Amygdala (tissue), 56 donors: Measurements from ENCODE around the gene PDE2A.

Experiments used
- DNase-seq, 56 donors: peaks; one replicate each; lab custom pipeline; 2025; lab: John Stamatoyannopoulos, UW

PDE2A gene

DNA sequence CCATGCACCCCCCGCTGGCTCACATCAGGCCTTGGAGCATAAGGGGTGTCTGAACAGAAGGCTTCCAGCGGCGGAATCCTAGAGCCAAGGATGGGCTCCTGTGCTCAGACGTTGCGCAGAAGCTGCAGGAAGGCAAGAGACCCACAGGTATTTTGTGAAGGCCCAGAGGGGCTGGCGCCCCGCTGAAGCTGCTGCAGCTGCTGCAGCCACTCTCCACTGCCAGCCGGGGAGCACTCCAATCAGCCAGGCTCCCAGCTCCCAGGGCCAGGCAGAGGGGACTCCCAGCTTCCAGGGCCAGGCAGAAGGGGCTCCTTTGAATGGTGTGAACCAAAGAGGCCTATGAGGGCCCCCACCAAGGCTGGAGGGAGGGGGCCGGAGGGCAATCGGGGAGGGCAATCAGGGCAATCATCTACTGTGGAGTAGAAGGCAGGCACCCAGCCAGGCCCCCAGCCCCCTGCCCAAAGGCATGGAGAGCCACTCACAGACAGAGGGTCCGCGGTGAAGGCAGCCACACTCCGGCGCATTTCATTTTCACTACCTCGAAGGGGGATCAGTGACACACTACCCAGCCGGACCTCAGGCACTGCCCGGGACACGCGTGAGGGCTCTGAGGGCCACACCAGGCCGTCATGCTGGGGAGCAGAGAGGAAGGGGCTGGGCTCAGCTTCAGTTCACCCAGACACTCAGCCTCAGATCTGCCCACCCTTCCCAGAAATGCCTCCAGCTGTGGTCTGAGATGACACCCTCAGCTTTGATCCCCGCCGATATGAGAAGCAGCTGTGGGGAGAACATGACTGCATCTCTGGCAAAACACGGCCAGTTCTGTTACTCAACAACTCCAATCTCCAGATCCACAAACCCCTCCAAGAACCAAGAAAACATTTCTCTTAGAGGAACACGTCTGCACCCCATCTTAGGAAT is 11.6 kb upstream of the PDE2A start:
- DNase-seq, result no peak

DNA sequence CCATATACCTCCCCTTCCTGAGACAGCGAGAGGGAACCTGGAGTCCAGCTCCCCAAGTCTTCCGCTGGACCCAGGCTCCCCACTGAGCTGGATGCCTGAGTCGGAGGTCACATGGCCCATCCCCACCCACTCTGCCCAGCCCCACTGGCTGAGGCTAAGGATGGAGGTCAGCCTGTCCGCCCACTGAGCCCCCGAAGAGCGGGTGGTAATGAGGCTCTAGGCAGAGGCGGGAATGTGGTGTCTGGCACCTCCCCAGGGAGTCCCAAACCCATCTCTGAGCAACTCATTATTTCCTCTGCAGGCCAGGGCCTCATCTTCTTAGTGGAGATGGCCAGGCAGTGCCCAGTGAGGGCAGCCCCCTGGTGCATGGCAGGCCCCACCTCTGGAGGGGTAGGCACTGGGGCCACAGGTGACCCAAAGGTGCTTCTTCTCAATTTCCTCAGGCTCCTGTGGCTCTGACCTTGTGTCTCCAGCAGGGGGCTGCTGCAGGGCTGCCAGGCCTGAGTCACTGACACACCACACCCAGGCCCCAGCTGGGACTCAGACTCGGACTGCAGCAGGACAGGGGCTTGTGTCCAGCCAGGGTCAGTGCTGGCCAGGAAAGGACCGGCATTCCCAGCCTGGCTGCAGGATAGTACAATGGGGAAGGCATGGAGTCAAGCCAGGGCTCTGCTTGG is 10.2 kb upstream of the PDE2A start:
- DNase-seq, result peak in 4 of 56 donors; percentile 8 to 42 (median 30)

DNA sequence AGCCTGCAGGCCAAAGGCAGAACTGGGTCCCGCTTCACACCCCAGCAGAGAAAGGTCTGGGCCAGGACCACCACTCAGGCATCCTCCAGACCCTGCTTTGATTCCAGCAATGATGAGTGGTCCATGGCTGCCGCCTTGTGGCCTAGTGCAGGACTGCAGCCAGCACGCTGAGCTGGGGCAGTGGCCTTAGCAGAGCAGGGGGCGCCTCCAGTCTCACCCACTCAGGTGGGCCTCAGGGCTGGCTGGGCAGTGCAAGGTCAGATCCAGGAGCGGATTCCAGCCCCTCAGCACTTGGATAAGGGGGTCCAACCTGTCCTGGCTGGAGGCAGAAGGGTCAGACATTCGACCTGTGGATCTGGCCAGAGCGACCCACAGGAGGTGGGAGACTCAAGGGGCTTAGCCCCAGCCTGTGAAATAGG is 9.6 kb upstream of the PDE2A start:
- peak in 40 of 56 donors; percentile 13 to 84 (median 38) for DNase-seq

DNA sequence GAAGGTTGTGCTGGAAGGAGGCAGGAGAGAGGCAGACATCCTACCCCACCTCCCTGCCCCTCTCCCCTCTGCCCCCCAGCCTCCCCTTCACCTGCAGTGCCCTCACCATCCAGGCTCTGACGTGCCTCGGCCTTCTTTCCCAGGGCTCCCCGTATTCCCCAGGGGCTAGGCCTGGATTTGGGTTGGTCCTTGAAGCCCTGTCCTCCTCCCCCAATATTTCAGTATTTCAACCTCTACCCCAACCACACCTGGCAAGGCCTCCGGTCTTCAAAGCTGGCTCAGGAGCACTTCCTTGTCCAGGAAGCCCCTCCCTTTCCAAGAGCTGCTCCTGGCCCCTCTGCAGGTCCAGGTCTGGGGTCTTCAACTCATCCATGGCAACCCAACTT is 8.6 kb upstream of the PDE2A start:
- DNase-seq, result no peak

DNA sequence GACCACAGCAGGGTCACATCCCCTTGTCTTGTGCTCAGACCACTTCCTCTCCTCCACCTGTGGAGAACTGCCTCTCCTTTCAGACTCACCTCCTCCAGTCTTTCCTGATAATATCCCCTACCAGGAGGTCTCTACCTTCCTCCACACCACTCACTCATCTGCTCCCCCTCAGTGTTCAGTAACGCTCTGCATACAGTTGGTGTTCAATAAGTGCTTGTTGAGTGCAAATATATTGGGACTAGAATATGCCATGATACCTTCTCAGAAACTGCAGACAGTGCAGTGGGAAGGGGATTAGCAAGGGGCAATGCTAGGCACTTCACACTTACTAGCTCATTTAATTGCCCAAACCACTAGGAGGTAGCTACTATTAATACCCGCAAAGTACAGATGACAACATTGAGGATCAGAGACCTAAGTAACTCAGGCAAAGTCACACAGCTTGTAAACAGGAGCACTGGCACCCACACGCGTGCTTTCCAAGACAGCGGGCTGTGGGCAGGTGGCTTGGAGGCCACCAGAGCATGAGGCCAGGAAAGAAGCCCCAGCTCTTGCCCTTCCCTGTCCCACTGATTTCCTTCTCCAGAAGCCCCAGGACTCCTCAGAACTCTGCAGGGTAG is 8.1 kb upstream of the PDE2A start:
- no peak for DNase-seq

DNA sequence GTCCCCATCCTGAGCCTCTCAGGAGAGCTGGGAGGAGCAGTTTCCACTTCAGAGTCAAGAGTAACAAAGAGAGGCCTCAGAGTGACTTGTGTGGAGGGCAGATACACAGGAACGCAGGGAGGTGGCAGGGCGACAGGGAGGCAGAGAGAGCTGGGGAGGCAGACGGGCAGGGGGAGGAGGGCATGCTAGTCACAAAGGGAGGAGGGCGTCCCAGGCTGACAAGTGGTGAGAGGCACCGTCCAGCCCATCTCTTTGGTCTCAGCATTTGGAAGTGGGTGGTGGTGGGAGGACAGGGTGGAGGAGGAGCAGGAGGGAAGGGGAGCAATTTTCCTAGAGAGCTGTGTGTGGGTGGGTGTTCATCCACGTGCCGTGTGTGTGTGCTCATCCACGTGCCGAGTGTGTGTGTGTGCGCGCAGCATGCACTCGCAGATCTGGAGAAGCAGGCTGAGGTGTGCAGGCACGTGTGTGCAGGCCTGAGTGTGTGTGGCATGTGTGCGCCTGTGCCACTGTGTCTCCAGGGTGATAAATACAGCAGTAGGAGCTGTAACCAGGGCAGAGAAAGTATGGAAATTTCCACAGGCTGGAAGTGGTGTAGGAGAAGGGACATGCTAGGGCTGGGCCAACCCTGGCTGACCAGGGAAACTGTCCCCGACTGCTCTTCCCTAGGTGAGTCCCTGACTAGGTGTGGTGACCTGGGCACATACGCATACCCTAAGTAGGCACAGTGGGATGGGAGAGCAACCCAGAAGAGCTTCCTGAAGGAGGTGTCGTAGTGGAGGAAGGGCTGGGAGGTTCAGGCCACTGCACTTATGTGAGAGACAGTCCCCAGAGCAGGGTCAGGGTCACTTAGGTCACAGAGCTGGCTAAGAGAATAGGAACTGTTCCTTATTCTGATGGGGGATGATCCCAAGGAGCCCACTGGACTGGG is 7.3 kb upstream of the PDE2A start:
- peak in 28 of 56 donors; percentile 17 to 77 (median 45) for DNase-seq

DNA sequence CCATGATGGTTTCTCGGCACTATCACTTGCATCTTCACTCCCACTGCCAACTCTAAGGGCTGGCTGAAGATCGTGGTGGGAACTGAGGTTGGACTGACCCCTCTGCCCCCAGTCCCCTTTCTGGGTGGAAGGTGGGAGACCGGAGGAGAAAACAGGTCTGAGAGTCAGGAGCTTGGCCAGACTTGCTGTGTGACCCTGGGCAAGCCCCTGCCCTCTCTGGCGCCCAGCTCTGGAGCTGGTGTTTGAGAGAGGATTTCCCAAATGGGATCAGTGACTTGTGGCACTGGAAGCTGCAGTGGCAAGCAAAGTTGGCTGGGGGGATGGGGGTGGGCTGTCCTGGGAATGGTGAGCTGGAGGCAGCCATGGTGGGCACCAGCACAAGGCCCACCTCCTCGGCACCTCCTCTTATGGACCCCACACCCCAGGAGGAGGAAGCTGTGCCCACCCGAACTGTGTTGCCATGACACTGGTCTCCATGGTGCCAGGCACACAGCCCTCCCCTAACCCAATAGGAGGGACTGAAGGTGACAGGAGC is 6.5 kb upstream of the PDE2A start:
- DNase-seq, result peak in 1 of 56 donors; percentile 46

DNA sequence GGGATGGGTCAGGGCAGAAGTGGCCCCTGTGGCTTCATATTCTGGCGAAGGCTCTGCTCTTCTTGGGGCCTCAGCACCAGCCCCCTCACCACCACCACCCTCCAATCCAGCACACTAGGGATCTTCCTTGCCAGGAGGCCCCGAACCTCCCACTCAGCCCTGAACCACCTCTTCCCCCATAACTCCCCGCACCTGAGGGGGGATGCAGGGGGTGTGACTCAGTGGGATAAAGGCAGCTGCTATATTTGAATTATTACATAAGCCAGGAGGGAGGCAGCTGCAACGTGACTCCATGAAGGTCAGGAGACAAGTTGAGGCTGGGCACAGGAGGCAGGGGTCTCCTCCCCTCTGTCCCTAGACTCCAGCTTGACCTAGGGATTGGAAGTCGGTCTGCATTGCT is 5.6 kb upstream of the PDE2A start:
- no peak for DNase-seq

DNA sequence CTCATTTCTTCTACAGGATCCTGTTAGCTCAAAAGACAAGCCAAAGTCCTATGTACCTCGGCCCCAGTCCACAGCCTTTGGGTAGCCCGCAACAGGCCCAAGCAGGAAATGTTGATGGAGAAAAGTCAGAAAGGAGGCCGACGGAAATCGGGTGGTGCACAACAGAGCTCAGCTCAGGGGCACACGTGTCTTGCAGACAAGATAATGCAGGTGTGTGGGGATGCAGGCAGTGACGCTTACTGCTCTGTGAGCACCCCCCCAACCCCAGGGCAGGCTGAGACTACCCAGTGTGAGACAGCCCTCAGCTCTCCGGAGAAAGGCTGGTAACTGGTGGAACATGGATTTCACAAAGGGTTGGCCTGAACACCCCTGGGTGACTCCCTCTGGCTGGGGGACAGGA is 4.3 kb upstream of the PDE2A start:
- no peak for DNase-seq

DNA sequence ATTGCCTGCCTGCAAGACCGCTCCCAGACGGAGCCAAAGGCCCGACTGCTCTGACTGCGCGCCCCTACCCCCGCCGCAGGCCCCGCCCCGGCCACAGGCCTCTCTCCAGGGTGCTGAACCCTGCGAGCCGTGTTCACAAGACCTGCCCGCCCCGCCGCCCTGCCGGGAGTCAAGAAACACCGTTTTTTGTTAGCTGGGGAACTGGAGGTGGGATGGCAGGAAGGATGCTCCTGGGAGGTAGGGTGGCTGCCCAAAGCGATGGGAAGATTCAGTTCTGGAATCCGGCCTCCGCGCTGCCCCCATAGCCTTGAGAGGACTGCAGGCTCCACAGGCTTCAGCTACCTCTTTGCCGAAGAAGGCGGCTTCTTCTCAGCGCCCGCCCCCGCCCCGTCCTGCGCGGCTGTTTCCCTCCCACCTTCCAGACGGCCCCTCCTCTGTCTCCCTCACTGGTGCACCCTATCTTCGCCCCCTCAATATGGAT is 2.7 kb upstream of the PDE2A start:
- peak in 17 of 56 donors; percentile 11 to 50 (median 30) for DNase-seq

DNA sequence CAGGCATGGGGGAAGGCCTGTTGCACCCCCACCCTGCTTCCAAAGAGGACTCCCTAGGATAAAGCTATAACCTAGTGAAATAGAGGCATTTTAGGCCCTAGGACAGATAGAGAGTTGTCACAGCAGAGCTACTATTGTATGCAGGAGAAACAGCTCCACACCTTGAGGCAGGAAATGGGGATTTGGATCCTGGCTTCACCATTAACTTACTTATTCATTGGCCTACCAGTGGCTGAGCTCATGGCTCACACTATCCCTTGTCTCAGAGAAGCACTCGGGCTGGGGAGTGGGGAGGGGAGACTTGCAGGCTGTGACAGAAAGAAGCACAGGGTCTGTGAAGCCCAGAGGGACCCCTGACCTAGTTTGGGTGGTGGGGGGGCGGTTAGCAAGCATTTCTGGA is 999 bp upstream of the PDE2A start:
- no peak for DNase-seq

DNA sequence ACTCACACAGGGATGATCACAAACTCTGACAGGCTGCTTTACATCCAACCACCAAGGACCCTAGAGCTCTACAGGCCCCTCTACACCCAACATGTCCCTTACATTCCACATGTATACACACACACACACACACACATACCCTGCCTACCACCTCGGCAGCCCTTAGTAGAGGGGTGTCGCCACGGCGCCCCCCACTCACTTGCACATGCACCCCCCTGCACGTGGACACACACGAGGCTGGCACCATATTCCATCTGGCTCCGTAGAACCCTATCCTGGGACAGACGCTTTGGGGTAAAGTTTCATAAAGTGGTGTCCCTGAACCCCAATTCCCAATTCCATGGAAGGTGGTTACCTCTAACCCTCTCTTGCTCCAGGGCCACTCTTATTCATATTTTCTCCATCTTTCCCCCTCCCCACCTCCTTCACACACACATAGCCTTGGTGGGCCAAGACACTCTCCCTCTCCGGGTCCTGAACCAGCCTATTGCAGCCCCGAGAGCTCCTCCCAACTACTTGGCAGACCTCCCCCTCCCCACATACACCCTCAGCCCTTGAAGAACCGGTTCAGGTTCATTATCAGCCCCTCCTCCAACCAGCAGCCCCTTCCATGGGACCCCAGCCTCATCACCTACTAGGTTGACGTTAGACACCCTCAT is 809 bp downstream of the PDE2A start:
- no peak for DNase-seq

DNA sequence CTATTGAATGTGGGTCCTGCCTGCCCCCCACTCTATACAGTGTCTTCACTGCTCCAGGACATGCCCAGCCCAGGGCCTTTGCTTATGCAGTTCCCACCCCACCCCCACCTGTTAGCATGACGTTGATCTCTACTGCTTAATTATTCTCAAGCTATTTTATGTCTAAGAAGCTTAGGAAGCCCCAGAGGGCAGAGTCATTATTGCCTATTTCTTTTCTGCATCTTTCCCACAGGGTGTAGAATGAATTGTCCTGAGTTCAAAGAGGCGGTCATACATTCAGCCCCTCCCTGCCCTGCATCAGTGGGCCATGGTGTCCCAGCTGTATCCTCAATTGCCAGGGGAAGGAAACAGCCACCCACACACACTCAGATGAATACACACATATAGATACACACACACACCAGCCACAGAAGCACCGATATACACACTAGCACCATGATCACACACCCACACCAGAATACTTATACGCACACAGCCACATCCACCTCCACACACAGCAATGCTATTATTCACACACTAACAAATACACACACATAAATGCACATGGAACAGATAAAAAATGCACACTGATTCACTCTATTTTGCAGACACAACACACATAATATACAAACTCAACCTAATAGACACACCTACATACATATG is 1.5 kb downstream of the PDE2A start:
- DNase-seq, result no peak

DNA sequence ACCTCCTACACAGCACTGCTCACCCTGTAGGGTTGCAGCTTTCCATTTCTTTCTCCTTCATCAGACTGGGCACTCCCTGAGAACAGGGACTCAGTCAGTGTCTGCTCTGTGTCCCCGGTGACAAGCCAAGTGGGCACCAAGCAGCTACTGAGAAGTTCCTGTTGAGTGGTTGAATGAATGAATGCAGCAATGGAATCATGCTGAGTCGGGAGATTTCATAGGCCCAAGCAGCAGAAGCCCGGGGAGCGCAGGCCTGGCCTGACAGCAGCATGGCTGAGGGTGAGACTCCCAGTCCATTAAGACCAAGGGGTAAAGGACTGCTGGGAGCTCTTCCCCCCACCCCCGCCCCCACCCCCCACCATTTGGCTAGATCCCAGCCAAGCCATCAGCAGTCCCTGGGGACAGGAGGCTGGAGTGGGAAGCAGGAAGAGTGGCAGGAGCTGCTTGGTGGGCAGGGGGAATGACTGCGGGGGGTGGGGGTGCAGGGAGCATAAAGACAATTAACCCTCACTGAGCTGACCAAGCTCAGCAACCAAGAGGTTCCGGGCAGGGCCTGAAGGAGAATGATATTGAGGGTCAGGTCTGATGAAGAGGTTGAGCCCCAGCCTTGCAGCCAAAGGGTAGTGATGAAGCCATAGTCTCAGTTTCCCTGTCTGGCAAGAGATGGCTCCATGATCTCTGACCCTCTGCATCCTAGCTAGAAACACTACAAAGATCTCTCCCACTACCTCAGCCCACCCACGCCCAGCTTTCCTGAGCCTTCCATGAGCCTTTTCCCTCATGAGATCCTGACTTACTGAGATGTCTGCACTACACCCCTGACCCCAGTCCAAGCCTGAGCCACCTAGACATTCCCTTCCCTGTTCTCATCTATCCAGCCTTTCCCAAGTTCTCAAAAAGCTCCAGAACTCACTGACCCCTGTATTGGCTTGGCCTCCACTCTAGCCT is 2.8 kb downstream of the PDE2A start:
- DNase-seq, result no peak

DNA sequence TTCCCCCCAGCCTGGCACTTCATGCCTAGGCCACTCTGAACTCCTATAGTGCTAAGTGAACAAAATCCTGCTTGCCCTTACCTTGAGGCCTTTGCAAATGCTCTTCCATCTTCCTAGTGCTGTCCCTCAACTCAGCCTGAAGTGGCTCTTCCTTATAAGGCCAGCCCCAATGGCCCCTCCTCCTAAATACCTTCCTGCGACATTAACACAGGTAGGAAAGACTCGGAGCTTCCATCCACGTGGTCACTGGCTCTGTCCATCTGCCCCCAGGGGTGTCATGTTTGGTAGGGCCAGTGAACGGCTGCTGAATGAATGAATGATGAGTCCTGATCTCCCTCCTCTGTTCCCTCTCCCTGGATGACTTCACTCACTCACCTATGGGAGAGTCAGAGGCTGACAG is 4.2 kb downstream of the PDE2A start:
- DNase-seq, result no peak

DNA sequence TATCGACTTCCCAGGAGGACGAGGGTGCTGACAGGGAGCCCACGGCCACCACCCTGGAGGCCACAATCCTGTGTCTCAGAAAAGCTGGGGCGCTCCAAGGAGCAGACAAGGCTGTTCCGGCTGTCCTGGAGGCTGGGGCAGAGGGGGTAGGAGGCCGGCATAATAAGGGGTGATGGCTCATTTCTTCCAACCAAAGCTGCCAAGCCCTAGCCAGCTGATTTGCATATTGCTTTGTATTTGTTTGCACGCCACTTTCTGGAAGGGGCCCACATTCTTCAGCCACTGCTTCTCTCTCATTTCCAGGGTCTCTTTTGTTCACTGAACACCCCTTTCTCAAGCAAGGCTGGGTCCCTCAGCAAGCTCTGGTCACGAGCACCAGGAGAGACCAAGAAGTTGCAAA is 4.7 kb downstream of the PDE2A start:
- DNase-seq, result no peak

DNA sequence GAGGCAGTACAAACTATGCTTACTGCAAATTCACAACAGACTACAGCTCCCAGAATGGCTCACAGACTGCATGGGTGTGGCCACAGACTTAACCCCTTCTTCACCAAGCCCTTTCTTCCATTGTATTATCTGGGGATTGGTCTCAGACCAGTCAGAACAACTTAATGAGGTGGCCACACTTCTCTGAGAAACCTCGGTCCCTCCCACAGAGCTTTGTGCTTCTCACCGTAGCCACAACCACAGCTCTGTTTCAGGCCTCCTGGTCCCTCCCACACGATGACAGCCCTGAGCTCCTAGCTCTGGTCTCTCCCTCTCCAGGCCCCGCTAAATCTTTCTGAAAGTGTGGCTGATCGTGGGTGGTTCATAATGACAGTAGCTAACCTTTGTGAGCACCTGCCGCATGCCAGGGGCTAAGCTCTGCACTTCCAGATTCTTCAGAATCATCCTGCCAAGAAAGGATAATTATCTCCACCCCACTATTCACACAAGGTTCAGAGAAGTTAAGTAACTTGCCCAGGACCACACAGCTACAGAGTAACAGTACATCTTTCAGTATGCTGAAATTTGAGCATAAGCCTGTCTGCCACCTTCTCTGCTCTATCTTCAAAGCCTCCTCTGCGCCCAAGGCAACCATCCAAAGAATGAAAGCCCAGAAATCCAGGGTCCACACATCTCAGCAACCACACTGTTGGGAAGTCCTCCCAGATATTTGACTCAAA is 5.4 kb downstream of the PDE2A start:
- peak in 3 of 56 donors; percentile 10 to 54 (median 18) for DNase-seq
